SU-DHL-6 (cell line): ENCODE measurements around the gene MLKL.

Source experiments
- H2AFZ ChIP-seq: fragments of 200-600 bp; sonication (generic); 2 replicates; pipeline ENCODE4 v1.6.1; 2014; ENCODE audit warnings: low read depth, mild to moderate bottlenecking, moderate library complexity, mixed read lengths, antibody characterized with exemption, low read length; ENCODE audit not compliant: severe bottlenecking
- H3F3A ChIP-seq: fragments of 200-600 bp; shearing (Covaris generic); 2 replicates; pipeline ENCODE4 v1.6.0; 2016; ENCODE audit warnings: antibody characterized with exemption, mild to moderate bottlenecking; ENCODE audit not compliant: insufficient read depth
- H3K27ac ChIP-seq: fragments of 200-600 bp; sonication (generic); 2 replicates; pipeline ENCODE4 v1.5.1; 2016; ENCODE audit warnings: low read depth, mild to moderate bottlenecking, low read length, moderate library complexity, mixed read lengths
- H3K27me3 ChIP-seq: fragments of 200-600 bp; sonication (generic), shearing (Covaris generic); 2 replicates; pipeline ENCODE4 v1.6.0; 2014; ENCODE audit warnings: mild to moderate bottlenecking, low read length
- H3K36me3 ChIP-seq: fragments of 200-600 bp; sonication (generic); 2 replicates; pipeline ENCODE4 v1.6.1; 2014; ENCODE audit warnings: mild to moderate bottlenecking, low read length, mixed read lengths
- H3K4me2 ChIP-seq: fragments of 300-600, 200-600 bp; shearing (Covaris generic), sonication (generic); 2 replicates; pipeline ENCODE4 v1.6.0; 2014; ENCODE audit warnings: low read length, low read depth, mild to moderate bottlenecking; ENCODE audit not compliant: poor library complexity, severe bottlenecking
- H3K4me3 ChIP-seq: fragments of 200-600 bp; sonication (generic); 2 replicates; pipeline ENCODE4 v1.5.1; 2014; ENCODE audit warnings: antibody characterized with exemption, low read length, mild to moderate bottlenecking, mixed read lengths; ENCODE audit not compliant: insufficient read depth, poor library complexity, severe bottlenecking
- H3K79me2 ChIP-seq: fragments of 200-600 bp; sonication (generic); 2 replicates; pipeline ENCODE4 v1.6.1; 2014; ENCODE audit warnings: mild to moderate bottlenecking, low read length, moderate library complexity; ENCODE audit not compliant: insufficient read depth
- H3K9ac ChIP-seq: fragments of 200-600 bp; sonication (generic); 2 replicates; pipeline ENCODE4 v1.7.0; 2014; ENCODE audit warnings: mild to moderate bottlenecking, low read length
- H3K9me2 ChIP-seq: fragments of 200-600 bp; sonication (generic); replicated peaks from 2 replicates; pipeline ENCODE4 v1.6.1; 2014; ENCODE audit warnings: low read length; ENCODE audit not compliant: insufficient read depth
- H3K9me3 ChIP-seq: fragments of 200-600 bp; sonication (generic); 2 replicates; pipeline ENCODE4 v1.6.1; 2014; ENCODE audit warnings: low read length, mixed read lengths; ENCODE audit not compliant: insufficient read depth
- H4K20me1 ChIP-seq: fragments of 200-600 bp; sonication (generic); 2 replicates; pipeline ENCODE4 v1.6.1; 2014; ENCODE audit warnings: low read depth, mild to moderate bottlenecking, antibody characterized with exemption, low read length, moderate library complexity, mixed read lengths
- CTCF ChIP-seq: fragments of 200-600 bp; sonication (generic); IDR thresholded peaks from one replicate; pipeline ENCODE4 v1.5.1; 2017; ENCODE audit warnings: antibody characterized with exemption, mild to moderate bottlenecking, low read length, moderate library complexity; ENCODE audit not compliant: insufficient read depth, poor library complexity, severe bottlenecking
- EZH2phosphoT487 ChIP-seq: fragments of 200-600 bp; sonication (generic), shearing (Covaris generic); conservative IDR thresholded peaks from 2 replicates; pipeline ENCODE4 v1.6.1; 2018; ENCODE audit warnings: mild to moderate bottlenecking, antibody characterized with exemption, low read length, moderate library complexity, mixed read lengths

The MLKL gene

DNA sequence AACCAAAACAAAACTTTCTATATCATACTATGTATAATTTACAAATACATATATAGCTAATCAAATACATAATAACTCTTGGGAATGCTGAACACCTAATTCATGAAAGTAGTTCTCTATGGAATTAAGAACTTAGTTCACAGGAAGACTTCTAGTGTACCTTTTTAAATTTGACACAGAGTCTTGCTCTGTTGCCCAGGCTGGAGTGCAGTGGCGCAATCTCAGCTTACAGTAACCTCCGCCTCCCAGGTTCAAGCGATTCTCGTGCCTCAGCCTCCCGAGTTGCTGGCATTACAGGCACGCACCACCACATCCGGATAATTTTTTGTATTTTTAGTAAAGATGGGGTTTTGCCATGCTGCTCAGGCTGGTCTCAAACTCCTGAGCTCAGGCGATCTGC, 58.7 kb downstream of the MLKL start:
- Histone ChIP-seq H3K9me3 (no peaks in the 10 kb centered on the region), H3K27me3 (no peaks in the 10 kb centered on the region), H4K20me1 (peaks cover 11% of the 10 kb centered on the region; the same call in 1 of the 2 replicates), H3K79me2 (no peaks in the 10 kb centered on the region), H3K36me3 (peaks cover 46% of the 10 kb centered on the region), H3F3A (peaks cover 12% of the 10 kb centered on the region), H3K9ac (no peak overlapping the region), H3K4me3 (no peak overlapping the region), H3K9me2 (no peaks in the 10 kb centered on the region), H2AFZ (no peak overlapping the region), H3K27ac (no peak overlapping the region), H3K4me2 (no peak overlapping the region)
- TF ChIP-seq CTCF (no peak), EZH2phosphoT487 (no peak)

DNA sequence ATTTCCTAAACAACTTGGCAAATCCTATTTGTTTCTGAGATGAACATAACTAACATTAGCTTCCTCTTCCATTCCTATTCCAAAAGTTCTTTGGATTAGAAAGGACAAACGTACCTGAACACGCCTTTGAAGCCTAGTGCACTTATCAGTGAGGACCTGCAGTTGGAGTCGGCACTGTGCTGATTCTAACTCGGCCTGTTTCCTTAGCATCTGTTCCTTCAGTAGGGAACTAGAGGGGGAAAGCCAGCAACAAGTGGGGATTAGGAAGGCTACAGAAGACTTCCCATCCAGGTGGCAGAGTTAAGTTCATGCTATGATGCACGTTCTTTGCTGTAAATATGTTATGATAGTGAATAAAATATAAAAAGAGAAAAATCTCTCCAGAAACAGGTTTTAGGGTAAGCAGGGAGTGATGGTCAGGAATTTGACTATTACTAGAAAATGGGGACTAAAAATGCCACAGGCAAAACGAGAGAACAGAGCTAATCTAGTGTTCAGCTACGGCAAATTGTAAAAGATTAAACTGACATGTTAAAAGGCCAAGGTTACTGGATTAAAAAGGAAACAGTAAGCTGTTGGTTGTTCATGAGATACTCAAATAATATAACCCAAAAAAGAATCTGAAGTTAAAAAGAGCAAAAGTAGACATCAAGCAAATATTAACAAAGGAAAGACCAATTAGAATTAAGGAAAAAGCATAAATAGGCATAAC, 62.8 kb downstream of the MLKL start:
- Histone ChIP-seq H3K9ac (no peak overlapping the region), H3K36me3 (peaks cover 41% of the 10 kb centered on the region), H3K9me2 (no peaks in the 10 kb centered on the region), H3K4me2 (no peak overlapping the region), H3K9me3 (no peaks in the 10 kb centered on the region), H3K27ac (no peak overlapping the region), H2AFZ (no peak overlapping the region), H3F3A (peaks cover 12% of the 10 kb centered on the region), H3K79me2 (no peaks in the 10 kb centered on the region), H4K20me1 (peaks cover 11% of the 10 kb centered on the region; the same call in 1 of the 2 replicates), H3K4me3 (no peak overlapping the region), H3K27me3 (no peaks in the 10 kb centered on the region)
- no peak for TF ChIP-seq EZH2phosphoT487

DNA sequence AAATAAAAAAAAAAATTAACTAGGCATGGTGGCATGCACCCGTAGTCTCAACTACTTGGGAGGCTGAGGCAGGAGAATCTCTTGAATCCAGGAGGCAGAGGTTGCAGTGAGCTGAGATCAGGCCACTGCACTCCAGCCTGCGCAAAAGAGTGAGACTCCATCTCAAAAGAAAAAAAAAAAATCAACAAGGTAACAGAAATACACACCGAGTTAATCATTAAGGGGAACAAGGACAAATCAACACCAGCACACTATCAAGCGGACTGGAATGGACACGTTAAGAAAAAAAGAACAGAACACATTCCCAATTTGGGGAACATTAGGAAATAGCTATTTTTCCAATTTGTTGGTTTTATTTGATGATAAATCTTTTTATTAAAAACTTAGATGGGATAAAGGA, 65.4 kb downstream of the MLKL start:
- H3K9me2 ChIP-seq, result no peaks in the 10 kb centered on the region
- no peak overlapping the region for H3K4me2 ChIP-seq
- no peak overlapping the region for H3K9ac ChIP-seq
- no peak overlapping the region for H2AFZ ChIP-seq
- TF ChIP-seq EZH2phosphoT487 (no peak), CTCF (no peak)
- peaks cover 11% of the 10 kb centered on the region; the same call in 1 of the 2 replicates for H4K20me1 ChIP-seq
- H3F3A ChIP-seq, result peaks cover 12% of the 10 kb centered on the region
- peaks cover 50% of the 10 kb centered on the region for H3K36me3 ChIP-seq
- no peaks in the 10 kb centered on the region for H3K9me3 ChIP-seq
- no peak overlapping the region for H3K4me3 ChIP-seq
- H3K27ac ChIP-seq, result no peak overlapping the region
- H3K27me3 ChIP-seq, result no peaks in the 10 kb centered on the region
- H3K79me2 ChIP-seq, result no peaks in the 10 kb centered on the region

- Histone ChIP-seq H3K9me2 (no peaks in the 10 kb centered on the region), H2AFZ (no peak overlapping the region), H3K27me3 (no peaks in the 10 kb centered on the region), H3K4me2 (no peak overlapping the region), H3F3A (peaks cover 7% of the 10 kb centered on the region), H3K9ac (no peak overlapping the region), H3K79me2 (no peaks in the 10 kb centered on the region), H3K4me3 (no peak overlapping the region), H3K36me3 (peaks cover 51% of the 10 kb centered on the region), H3K9me3 (no peaks in the 10 kb centered on the region), H3K27ac (no peak overlapping the region), H4K20me1 (peaks cover 3% of the 10 kb centered on the region; the same call in 1 of the 2 replicates)
- TF ChIP-seq CTCF (no peak), EZH2phosphoT487 (no peak)
Observed at GRCh38 chr16:74633686-74634085, 67.0 kb downstream of the MLKL start.
